Measurements from ENCODE around the gene PPP3R2. TPM values are rescaled to one million over a fixed set of nuclear protein-coding genes. Genes with fewer than 3 reads are reported as not detected.
A peak's percentile ranks its signal among the peaks of the same experiment; 100 is the strongest.
"Not testable (repeated sequence)": the region's sequence is repeated elsewhere in the genome, so short reads cannot be mapped to it uniquely, and the experiment has no call there.

The PPP3R2 gene
- total RNA-seq, 2 experiments from 2014 or later: not detected

DNA sequence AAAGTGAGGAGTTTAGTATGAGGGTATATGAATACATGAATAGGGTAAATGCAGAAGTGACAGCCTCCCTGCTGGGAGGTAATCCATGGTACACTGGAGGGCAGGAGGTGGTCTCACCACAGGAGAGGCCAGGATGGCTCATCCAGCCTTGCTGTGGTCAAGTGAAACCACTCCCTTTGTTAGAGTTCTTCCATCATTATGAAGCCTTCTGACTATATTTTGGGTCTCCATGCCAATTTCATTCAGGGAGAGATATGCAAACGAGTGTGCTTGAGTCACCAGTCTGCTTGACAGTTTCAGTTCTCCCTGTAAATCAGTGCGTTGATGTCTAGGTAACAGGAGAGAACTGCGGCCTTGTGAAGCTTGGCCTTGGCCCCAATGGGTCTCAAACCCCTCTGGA lies 16.4 kb downstream of the PPP3R2 start:
- POLR2A ChIA-PET: no interaction called here
- Mint-ChIP-seq H3K4me1 (peaks cover 6% of the 10 kb centered on the region), H3K36me3 (peaks cover 3% of the 10 kb centered on the region), H3K27ac (no peak overlapping the region), H3K4me3 (no peak overlapping the region), H3K9me3 (no peaks in the 10 kb centered on the region), H3K27me3 (no peaks in the 10 kb centered on the region)
- ATAC-seq (ENCODE audit: low read depth) (no peak), DNase-seq (no peak)

DNA sequence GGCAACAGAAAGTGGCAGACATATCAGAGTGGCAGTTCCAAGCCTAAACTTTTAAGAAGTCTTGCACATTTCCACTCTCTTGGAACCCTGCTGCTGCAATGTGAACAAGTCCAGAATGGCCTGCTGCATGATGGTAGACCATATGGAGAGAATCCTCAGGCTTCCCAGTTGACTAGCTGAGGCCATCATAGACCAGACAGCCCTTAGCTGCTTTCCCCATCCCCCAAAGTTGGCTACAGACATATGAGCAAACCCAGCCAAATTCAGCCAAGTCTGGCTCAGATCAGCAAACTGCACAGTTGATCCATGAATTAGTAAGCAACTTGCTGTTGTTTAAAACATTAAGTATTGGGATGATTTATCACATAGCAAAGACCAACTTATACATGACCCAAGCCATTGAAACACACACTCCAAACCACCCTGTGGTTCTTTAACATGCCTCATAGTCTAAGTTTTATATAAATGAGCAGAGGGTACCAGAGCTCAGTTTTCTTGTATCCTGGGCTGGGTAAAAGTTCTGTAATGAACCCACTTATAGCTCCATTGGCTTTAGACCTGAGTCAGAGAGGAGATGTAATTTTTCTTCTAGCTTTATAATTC lies 19.9 kb downstream of the PPP3R2 start:
- Mint-ChIP-seq H3K27me3 (no peaks in the 10 kb centered on the region), H3K9me3 (no peaks in the 10 kb centered on the region), H3K36me3 (peaks cover 7% of the 10 kb centered on the region), H3K4me1 (peaks cover 32% of the 10 kb centered on the region), H3K27ac (no peak overlapping the region), H3K4me3 (no peak overlapping the region)
- no peak for DNase-seq
- ATAC-seq (ENCODE audit: low read depth): no peak
- POLR2A ChIA-PET: no interaction called here

DNA sequence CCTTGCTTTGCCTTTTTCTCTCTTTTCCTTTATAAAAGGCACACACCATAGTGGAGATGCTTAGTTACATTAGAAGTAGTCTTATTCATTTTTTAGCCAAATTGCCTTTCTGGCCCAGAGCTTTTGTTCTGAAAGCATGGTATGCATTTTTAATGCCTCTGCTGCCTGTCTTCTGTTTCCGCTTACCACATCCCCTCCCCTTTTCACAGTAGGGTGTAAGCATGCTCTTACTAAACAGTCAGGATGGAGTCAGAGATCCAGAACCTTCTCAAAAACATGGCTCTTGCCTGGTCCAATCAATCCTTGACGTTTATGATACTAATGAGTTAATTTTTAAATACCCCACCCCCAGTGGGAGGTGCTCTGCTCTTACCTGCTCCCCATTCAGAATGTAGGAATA lies 22.5 kb downstream of the PPP3R2 start:
- H3K4me1 Mint-ChIP-seq: peaks cover 32% of the 10 kb centered on the region
- POLR2A ChIA-PET: no interaction called here
- H3K27ac Mint-ChIP-seq: no peak overlapping the region

DNA sequence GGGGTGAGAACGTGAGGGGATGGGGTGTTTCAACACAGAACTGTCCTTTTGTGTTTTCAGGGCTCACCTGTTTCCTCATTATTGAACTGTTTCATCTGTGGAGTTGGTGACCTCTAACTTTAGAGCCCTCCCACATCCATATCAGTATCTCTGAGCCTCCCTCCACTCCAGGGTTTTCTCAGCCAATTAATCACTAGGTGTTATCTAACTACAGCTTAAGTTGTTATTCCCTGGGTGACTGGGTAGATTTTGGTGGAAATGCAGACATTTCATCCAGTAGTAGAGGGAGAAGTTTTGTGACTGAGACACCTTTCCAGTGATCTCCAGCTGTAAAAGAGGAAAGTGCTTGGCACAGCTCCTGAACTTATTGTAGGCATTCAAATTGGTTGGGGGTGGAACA lies 23.7 kb downstream of the PPP3R2 start:
- Mint-ChIP-seq H3K36me3 (peaks cover 27% of the 10 kb centered on the region), H3K4me1 (peaks cover 32% of the 10 kb centered on the region), H3K9me3 (no peaks in the 10 kb centered on the region), H3K27ac (peak overlapping the region; percentile 21), H3K27me3 (no peaks in the 10 kb centered on the region), H3K4me3 (no peak overlapping the region)
- ATAC-seq (ENCODE audit: low read depth) (no peak), DNase-seq (no peak)
- POLR2A ChIA-PET: interaction anchor here (1.9 kb wide), 1 partner anchor 38 kb away, joined by 6 read pairs; the partner anchor contains the start of gene RNF20

More for the DNA sequence above, 22.5 kb downstream of the PPP3R2 start:
- H3K36me3 Mint-ChIP-seq: peaks cover 23% of the 10 kb centered on the region
- no peak for ATAC-seq (ENCODE audit: low read depth)
- H3K4me3 Mint-ChIP-seq: no peak overlapping the region
- DNase-seq: no peak
- no peaks in the 10 kb centered on the region for H3K27me3 Mint-ChIP-seq
- no peaks in the 10 kb centered on the region for H3K9me3 Mint-ChIP-seq

DNA sequence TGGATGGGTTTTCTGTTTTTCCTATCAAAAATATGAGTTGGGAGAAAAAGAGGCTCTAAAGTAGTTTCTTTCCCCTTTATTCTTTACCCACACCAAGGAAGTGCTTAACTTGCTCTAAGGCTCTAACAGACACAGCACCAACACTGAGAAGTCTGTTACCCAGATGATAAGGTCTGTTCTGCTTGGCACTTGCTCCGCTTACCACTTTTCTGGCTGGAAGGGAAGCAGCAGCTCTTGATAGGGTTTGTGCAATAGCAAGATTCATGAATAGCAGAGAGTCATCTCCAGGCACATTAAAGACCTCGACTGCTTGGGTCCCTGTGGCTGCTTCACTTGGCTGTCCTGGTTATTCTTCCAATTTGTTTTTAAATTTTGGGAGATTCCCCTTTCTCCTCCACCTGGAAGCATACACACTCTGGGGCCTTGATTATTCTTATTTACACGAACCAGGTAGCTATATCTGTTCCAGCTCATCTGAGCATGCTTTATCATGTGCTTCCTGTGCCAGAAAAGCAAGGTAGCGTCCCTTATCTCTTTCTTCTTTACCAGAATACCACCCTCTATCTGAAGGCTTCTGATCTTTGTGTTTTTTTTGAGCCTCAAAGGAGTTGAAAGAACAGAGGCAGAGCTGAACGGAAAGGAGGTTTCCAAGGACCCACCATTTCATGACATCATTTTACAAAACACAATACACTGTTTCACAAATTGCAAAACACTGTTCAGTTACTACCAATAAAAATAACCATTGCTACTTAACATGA lies 24.8 kb downstream of the PPP3R2 start:
- H3K36me3 Mint-ChIP-seq: peaks cover 30% of the 10 kb centered on the region
- H3K4me3 Mint-ChIP-seq: no peak overlapping the region
- no peaks in the 10 kb centered on the region for H3K9me3 Mint-ChIP-seq
- no peak for DNase-seq
- peaks cover 32% of the 10 kb centered on the region for H3K4me1 Mint-ChIP-seq
- peak overlapping the region; percentile 76 for H3K27ac Mint-ChIP-seq
- POLR2A ChIA-PET: interaction anchor here (1.9 kb wide), 1 partner anchor 36 kb away, joined by 6 read pairs; the partner anchor contains the start of gene RNF20
- peak; percentile 77 for ATAC-seq (ENCODE audit: low read depth)
- no peaks in the 10 kb centered on the region for H3K27me3 Mint-ChIP-seq

- Mint-ChIP-seq H3K4me1 (peaks cover 22% of the 10 kb centered on the region), H3K27me3 (no peaks in the 10 kb centered on the region), H3K4me3 (no peak overlapping the region), H3K27ac (no peak overlapping the region), H3K36me3 (peaks cover 42% of the 10 kb centered on the region), H3K9me3 (no peaks in the 10 kb centered on the region)
- ATAC-seq (ENCODE audit: low read depth) (no peak), DNase-seq (no peak)
- POLR2A ChIA-PET: no interaction called here
These were observed 26.9 kb downstream of the PPP3R2 start for GRCh38 chr9:101567725-101568350.

- no peak overlapping the region for H3K4me3 Mint-ChIP-seq
- no peak for ATAC-seq (ENCODE audit: low read depth)
- no peak for DNase-seq
- H3K9me3 Mint-ChIP-seq: no peaks in the 10 kb centered on the region
- POLR2A ChIA-PET: no interaction called here
- peaks cover 49% of the 10 kb centered on the region for H3K36me3 Mint-ChIP-seq
- H3K27ac Mint-ChIP-seq: no peak overlapping the region
- peaks cover 17% of the 10 kb centered on the region for H3K4me1 Mint-ChIP-seq
- H3K27me3 Mint-ChIP-seq: no peaks in the 10 kb centered on the region
These were observed 27.7 kb downstream of the PPP3R2 start for GRCh38 chr9:101566904-101567724.

- POLR2A ChIA-PET: no interaction called here
- ATAC-seq (ENCODE audit: low read depth) (no peak), DNase-seq (no peak)
- H3K4me1 Mint-ChIP-seq: peaks cover 10% of the 10 kb centered on the region
- H3K4me3 Mint-ChIP-seq: no peak overlapping the region
- peaks cover 1% of the 10 kb centered on the region for H3K9me3 Mint-ChIP-seq
- H3K27me3 Mint-ChIP-seq: no peaks in the 10 kb centered on the region
- peaks cover 70% of the 10 kb centered on the region for H3K36me3 Mint-ChIP-seq
- H3K27ac Mint-ChIP-seq: no peak overlapping the region
These were observed 30.5 kb downstream of the PPP3R2 start for GRCh38 chr9:101564252-101564651.

DNA sequence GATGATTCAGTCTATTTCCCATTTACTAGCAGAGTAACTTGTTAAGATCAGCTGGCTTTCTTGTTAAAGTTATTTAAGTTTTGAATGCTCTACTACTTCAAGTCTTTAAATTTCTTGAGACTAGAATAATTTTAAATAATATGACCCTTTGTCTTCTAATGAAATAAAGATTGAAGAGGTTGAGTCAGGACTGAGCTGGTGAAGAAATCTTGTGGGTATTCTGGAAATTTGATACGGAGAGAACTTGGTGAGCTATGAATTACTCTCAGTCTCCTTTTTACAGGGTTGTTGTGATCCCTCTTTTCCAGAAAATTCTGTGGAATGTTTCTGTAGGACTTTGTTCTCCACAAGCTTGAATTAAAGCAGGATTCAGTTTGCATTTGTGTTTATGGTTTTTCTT lies 31.8 kb downstream of the PPP3R2 start:
- POLR2A ChIA-PET: no interaction called here
- DNase-seq: no peak
- peaks cover 10% of the 10 kb centered on the region for H3K4me1 Mint-ChIP-seq

GRCh38 chr9:101561740-101562139 lies 33.0 kb downstream of the PPP3R2 start:
- ATAC-seq (ENCODE audit: low read depth): no peak
- peaks cover 2% of the 10 kb centered on the region for H3K9me3 Mint-ChIP-seq
- H3K27ac Mint-ChIP-seq: no peak overlapping the region
- no peaks in the 10 kb centered on the region for H3K27me3 Mint-ChIP-seq
- H3K4me3 Mint-ChIP-seq: no peak overlapping the region
- peaks cover 10% of the 10 kb centered on the region for H3K4me1 Mint-ChIP-seq
- POLR2A ChIA-PET: no interaction called here
- peaks cover 74% of the 10 kb centered on the region for H3K36me3 Mint-ChIP-seq
- no peak for DNase-seq

More for the DNA sequence above, 31.8 kb downstream of the PPP3R2 start:
- Mint-ChIP-seq H3K4me3 (no peak overlapping the region), H3K27ac (no peak overlapping the region), H3K36me3 (peaks cover 72% of the 10 kb centered on the region), H3K27me3 (no peaks in the 10 kb centered on the region), H3K9me3 (peaks cover 1% of the 10 kb centered on the region)
- no peak for ATAC-seq (ENCODE audit: low read depth)

- DNase-seq; H3K9me3 Mint-ChIP-seq; ATAC-seq (ENCODE audit: low read depth); H3K4me3 Mint-ChIP-seq; H3K27me3 Mint-ChIP-seq; POLR2A ChIA-PET; H3K4me1 Mint-ChIP-seq; H3K27ac Mint-ChIP-seq: not testable (repeated sequence)
- H3K36me3 Mint-ChIP-seq: peaks cover 56% of the 10 kb centered on the region
These were observed 45.2 kb downstream of the PPP3R2 start for GRCh38 chr9:101549472-101550098.

DNA sequence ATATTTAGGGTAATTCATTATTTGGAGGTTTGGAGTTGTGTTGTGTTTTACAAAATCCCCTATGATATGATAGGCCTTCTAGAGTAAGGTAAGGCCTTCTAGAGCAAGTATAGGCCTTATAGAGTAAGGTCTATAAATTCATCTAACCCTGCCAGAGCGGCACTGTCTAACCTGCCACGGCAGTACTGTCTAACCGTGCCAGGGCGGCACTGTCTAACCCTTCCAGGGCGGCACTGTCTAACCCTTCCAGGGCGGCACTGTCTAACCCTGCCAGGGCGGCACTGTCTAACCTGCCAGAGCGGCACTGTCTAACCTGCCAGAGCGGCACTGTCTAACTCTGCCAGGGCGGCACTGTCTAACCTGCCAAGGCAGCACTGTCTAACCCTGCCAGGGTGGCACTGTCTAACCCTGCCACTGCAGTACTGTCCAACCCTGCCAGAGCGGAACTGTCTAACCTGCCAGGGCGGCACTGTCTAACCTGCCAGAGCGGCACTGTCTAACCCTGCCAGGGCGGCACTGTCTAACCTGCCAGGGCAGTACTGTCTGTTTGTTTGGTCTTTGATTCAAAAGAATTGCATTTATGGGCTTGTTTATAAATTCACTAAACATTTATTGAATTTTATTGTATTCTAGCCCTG lies 51.6 kb downstream of the PPP3R2 start:
- ATAC-seq (ENCODE audit: low read depth) (no peak), DNase-seq (no peak)
- Mint-ChIP-seq H3K4me1 (no peaks in the 10 kb centered on the region), H3K4me3 (no peak overlapping the region), H3K36me3 (peaks cover 26% of the 10 kb centered on the region), H3K27ac (no peak overlapping the region), H3K27me3 (no peaks in the 10 kb centered on the region), H3K9me3 (no peaks in the 10 kb centered on the region)
- POLR2A ChIA-PET: no interaction called here
